Endothelial cell of umbilical vein (primary cell): Measurements from ENCODE around the gene POU6F2. TPM values are rescaled to one million over a fixed set of nuclear protein-coding genes. Genes with fewer than 3 reads are reported as not detected.

Experiments used
- BruUV-seq: library from RNA; stranded (reverse); fragments of 400-500 nt; replicated peaks from 2 replicates; lab custom pipeline; 2021; lab: Mats Ljungman, UMichigan
- CTCF ChIA-PET: fragments of 300-600, 350-600 bp; sonication (Branson Sonifier 250); formaldehyde crosslinking; loops from one replicate; lab custom pipeline; 2021; ENCODE audit warnings: antibody characterized with exemption, inconsistent platforms; lab: Charles Lee
- POLR2A ChIA-PET: fragments of 300-600, 350-600 bp; sonication (Branson Sonifier 250); formaldehyde crosslinking; loops from one replicate; lab custom pipeline; 2021; ENCODE audit warnings: antibody characterized with exemption, inconsistent platforms; lab: Charles Lee
- DNase-seq: peaks from one replicate; pipeline ENCODE4 v3.0.0-alpha.2; 2011; ENCODE audit warnings: low read depth, low spot score
- FAIRE-seq: peaks from 2 replicates; lab custom pipeline; 2011; peaks lifted over from hg19 to GRCh38; lab: Jason Lieb, UNC
- H2AFZ ChIP-seq: 2 replicates; pipeline ENCODE4 v1.6.0; 2012; ENCODE audit warnings: low read depth, low read length, control low read depth, inconsistent platforms
- H3K27ac ChIP-seq: 2 replicates; pipeline ENCODE4 v1.5.1; 2011; ENCODE audit warnings: low read depth, mild to moderate bottlenecking, control low read depth, low read length, moderate library complexity; ENCODE audit not compliant: insufficient read depth
- H3K27me3 ChIP-seq, 2 experiments: 2 replicates each; pipeline versions ENCODE4 v1.6.0 to v1.6.1; 2011; ENCODE audit warnings: low read length in 2 of 2, mixed read lengths in 1 of 2; ENCODE audit not compliant: control insufficient read depth in 2 of 2, insufficient read depth in 2 of 2
- H3K36me3 ChIP-seq, 2 experiments: 2 replicates in 1 of 2; 3 replicates in 1 of 2; pipeline ENCODE4 v1.5.1; 2011; ENCODE audit warnings: low read length in 2 of 2, mild to moderate bottlenecking in 1 of 2, moderate library complexity in 1 of 2; ENCODE audit not compliant: control insufficient read depth in 2 of 2, insufficient read depth in 2 of 2; ENCODE audit errors: extremely low read depth in 1 of 2
- H3K4me1 ChIP-seq: 3 replicates; pipeline ENCODE4 v1.5.1; 2011; ENCODE audit warnings: mild to moderate bottlenecking, low read length; ENCODE audit not compliant: control insufficient read depth, insufficient read depth; ENCODE audit errors: extremely low read depth
- H3K4me2 ChIP-seq: 2 replicates; pipeline ENCODE4 v1.6.1; 2011; ENCODE audit warnings: low read length, control low read depth, mixed read lengths; ENCODE audit not compliant: insufficient read depth
- H3K4me3 ChIP-seq, 3 experiments: fragments of 200-600 bp in 1 of 3; sonication (generic), shearing (Covaris generic) in 1 of 3; replicated peaks in 1 of 3; 2 replicates each; pipeline ENCODE4 v1.5.1; 2011 to 2016; ENCODE audit warnings: control low read depth in 3 of 3, low read length in 3 of 3, mild to moderate bottlenecking in 2 of 3, inconsistent platforms in 1 of 3, low read depth in 1 of 3, moderate library complexity in 1 of 3; ENCODE audit not compliant: insufficient read depth in 1 of 3
- H3K79me2 ChIP-seq: 2 replicates; pipeline ENCODE4 v1.6.0; 2012; ENCODE audit warnings: low read length, inconsistent platforms; ENCODE audit not compliant: control insufficient read depth, insufficient read depth
- H3K9ac ChIP-seq: replicated peaks from 2 replicates; pipeline ENCODE3; 2011; ENCODE audit warnings: low read length, control low read depth; ENCODE audit not compliant: insufficient read depth; ENCODE audit errors: extremely low read depth
- H3K9me1 ChIP-seq: replicated peaks from 3 replicates; pipeline ENCODE4 v1.6.0; 2011; ENCODE audit warnings: mild to moderate bottlenecking, low read length; ENCODE audit not compliant: control insufficient read depth, insufficient read depth; ENCODE audit errors: extremely low read depth
- H3K9me3 ChIP-seq: replicated peaks from 2 replicates; pipeline ENCODE4 v1.5.1; 2012; ENCODE audit warnings: low read length, inconsistent platforms; ENCODE audit not compliant: control insufficient read depth, insufficient read depth
- H4K20me1 ChIP-seq: replicated peaks from 2 replicates; pipeline ENCODE3; 2011; ENCODE audit warnings: mild to moderate bottlenecking, low read length; ENCODE audit not compliant: control insufficient read depth, insufficient read depth; ENCODE audit errors: extremely low read depth
- CTCF ChIP-seq, 2 donors: IDR thresholded peaks; 1 replicate in 1 of 2; 2 replicates in 1 of 2; pipeline ENCODE4 v1.5.1; 2011; ENCODE audit warnings: low read length in 2 of 2, mild to moderate bottlenecking in 2 of 2, moderate library complexity in 2 of 2, control low read depth in 1 of 2, inconsistent platforms in 1 of 2, low read depth in 1 of 2; ENCODE audit not compliant: insufficient read depth in 1 of 2; ENCODE audit errors: extremely low read depth in 1 of 2
- EZH2 ChIP-seq: IDR thresholded peaks from 2 replicates; pipeline ENCODE4 v1.6.1; 2012; ENCODE audit warnings: borderline replicate concordance, low read depth, mild to moderate bottlenecking, moderate library complexity, low read length, inconsistent platforms; ENCODE audit not compliant: severe bottlenecking
- FOS ChIP-seq: IDR thresholded peaks from 2 replicates; pipeline ENCODE4 v1.6.1; 2011; ENCODE audit warnings: mild to moderate bottlenecking, low read length, moderate library complexity, borderline replicate concordance; ENCODE audit not compliant: insufficient read depth
- GATA2 ChIP-seq: IDR thresholded peaks from 2 replicates; pipeline ENCODE4 v1.7.0; 2011; ENCODE audit warnings: low read depth, mild to moderate bottlenecking, moderate library complexity, mixed read lengths, low read length; ENCODE audit not compliant: insufficient read length, insufficient read depth
- JUN ChIP-seq: IDR thresholded peaks from 2 replicates; pipeline ENCODE4 v1.6.1; 2011; ENCODE audit warnings: borderline replicate concordance, low read depth; ENCODE audit not compliant: insufficient read length, insufficient read depth
- MYC ChIP-seq: IDR thresholded peaks from one replicate; pipeline ENCODE4 v1.6.1; 2011; ENCODE audit warnings: mild to moderate bottlenecking, low read depth, low read length
- POLR2A ChIP-seq: IDR thresholded peaks from 2 replicates; pipeline ENCODE4 v1.6.1; 2012; ENCODE audit warnings: low read depth, mild to moderate bottlenecking, control low read depth, low read length
- POLR2AphosphoS5 ChIP-seq: IDR thresholded peaks from 2 replicates; pipeline ENCODE4 v1.6.1; 2012; ENCODE audit warnings: low read depth, mild to moderate bottlenecking, control low read depth, low read length, moderate library complexity; ENCODE audit not compliant: insufficient read depth
- dilution Hi-C: fragments of 300-500 bp; cut with MboI; formaldehyde crosslinking; loops from one replicate; pipeline ENCODE4 v1.15.0; 2019; ENCODE audit warnings: low sequenced_read_pairs; ENCODE audit not compliant: extremely low pct_ligation_motif_present
- intact Hi-C: fragments of 100-400 bp; cut with micrococcal nuclease; formaldehyde crosslinking; loops from one replicate; pipeline ENCODE4 v1.10.0; 2022
- polyA plus RNA-seq, 4 experiments: library from polyadenylated mRNA; depleted of rRNA in 3 of 4; stranded (reverse) in 3 of 4; unstranded in 1 of 4; fragments of >200 nt; gene quantifications; 2 replicates each; pipeline versions ENCODE4 v1.2.1 to v1.2.3, GENCODE V29; 2011 to 2012; ENCODE audit warnings: missing spikeins in 1 of 4
- total RNA-seq: library from RNA; stranded (reverse); gene quantifications from 2 replicates; pipeline ENCODE4 v1.2.3, GENCODE V29; 2021
- TF ChIP-seq, protein P1 (sequence below): IDR thresholded peaks from 2 replicates; pipeline ENCODE4 v1.6.1; 2011; ENCODE audit not compliant: insufficient read depth, insufficient read length

POU6F2 gene
- total and polyA plus RNA-seq, 2 donors (not counting 3 experiments of a cell fraction or from before 2014, with no cell fraction given), result 0.29 TPM; not detected in 1

DNA sequence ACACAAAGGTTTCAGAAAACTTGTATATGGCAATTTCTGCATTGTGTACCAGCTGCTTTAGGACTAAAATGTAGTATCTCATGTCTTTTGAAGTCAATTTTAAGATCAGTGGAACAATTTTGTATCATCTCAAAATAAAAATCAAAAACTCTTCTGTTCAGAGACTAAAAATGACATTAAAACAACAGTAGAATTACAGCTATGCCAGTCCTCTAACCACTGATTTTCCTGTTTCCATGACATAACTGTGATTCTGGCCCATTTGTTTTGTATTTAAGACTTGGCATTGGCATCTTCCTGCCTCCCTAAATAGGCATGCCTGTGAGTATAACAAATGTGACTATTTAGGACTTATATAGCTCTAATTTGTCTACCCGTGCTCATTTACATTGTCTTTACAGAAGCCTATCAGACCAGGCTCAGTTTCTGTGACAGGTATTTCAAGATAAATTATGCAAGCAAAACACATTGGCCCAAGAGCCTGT lies 39.7 kb upstream of the POU6F2 start:
- Histone ChIP-seq H4K20me1 (no peaks in the 10 kb centered on the region), H3K4me3 (no peak overlapping the region), H3K9ac (no peak overlapping the region), H3K27me3 (peaks cover 0 to 3% of the 10 kb centered on the region in 2 experiments), H3K79me2 (no peaks in the 10 kb centered on the region), H3K9me3 (no peaks in the 10 kb centered on the region), H3K4me1 (no peaks in the 10 kb centered on the region), H3K36me3 (no peaks in the 10 kb centered on the region), H3K4me2 (no peak overlapping the region), H3K9me1 (no peaks in the 10 kb centered on the region), H3K27ac (no peak overlapping the region), H2AFZ (no peak overlapping the region)
- POLR2A ChIA-PET, result no interaction called here
- FAIRE-seq (peak; percentile 40), DNase-seq (no peak)
- TF ChIP-seq POLR2A (no peak), JUN (no peak), POLR2AphosphoS5 (no peak), EZH2 (no peak), FOS (no peak), MYC (no peak)
- TF ChIP-seq, protein P1, sequence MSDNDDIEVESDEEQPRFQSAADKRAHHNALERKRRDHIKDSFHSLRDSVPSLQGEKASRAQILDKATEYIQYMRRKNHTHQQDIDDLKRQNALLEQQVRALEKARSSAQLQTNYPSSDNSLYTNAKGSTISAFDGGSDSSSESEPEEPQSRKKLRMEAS, result no peak
- intact Hi-C loops (loop anchor here (10.0 kb wide), 1 partner anchor 397 kb away; no protein-coding TSS in a partner anchor), dilution Hi-C loops (no loop called here)
- CTCF ChIA-PET, result no interaction called here
- no TSS peak for BruUV-seq

DNA sequence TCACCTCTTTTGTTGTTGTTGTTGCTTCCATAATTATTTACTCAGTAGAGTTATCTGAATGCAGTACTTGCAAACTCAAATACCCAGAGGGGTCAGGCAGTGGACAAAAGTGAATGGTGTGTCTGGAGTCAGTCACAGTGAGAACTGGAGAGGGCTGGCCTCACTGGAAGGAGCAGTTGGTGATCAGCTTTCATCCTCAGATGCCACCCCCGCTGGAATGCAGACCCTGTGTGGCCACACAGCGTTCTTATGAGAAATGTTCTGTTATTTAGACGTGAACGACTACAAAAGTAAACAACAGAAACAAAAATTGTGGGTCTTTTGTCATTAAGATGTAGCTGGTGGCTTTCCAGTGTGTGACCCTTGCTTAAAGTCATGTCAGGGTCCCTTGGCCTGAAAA lies 39.1 kb upstream of the POU6F2 start:
- intact Hi-C loops, result loop anchor here (10.0 kb wide), 1 partner anchor 396 kb away; no protein-coding TSS in a partner anchor
- Histone ChIP-seq H3K27ac (no peak overlapping the region), H3K4me2 (no peak overlapping the region), H3K9me3 (no peaks in the 10 kb centered on the region), H3K9me1 (no peaks in the 10 kb centered on the region), H3K27me3 (peaks cover 0 to 3% of the 10 kb centered on the region in 2 experiments), H2AFZ (no peak overlapping the region), H3K4me3 (no peak overlapping the region), H3K4me1 (no peaks in the 10 kb centered on the region), H3K36me3 (no peaks in the 10 kb centered on the region), H3K9ac (no peak overlapping the region), H3K79me2 (no peaks in the 10 kb centered on the region), H4K20me1 (no peaks in the 10 kb centered on the region)
- ChIA-PET POLR2A (no interaction called here), CTCF (no interaction called here)
- DNase-seq (no peak), FAIRE-seq (no peak)
- BruUV-seq, result no TSS peak
- dilution Hi-C loops, result no loop called here
- no peak for TF ChIP-seq FOS
- no peak for TF ChIP-seq CTCF (IDR thresholded peaks at IDR 0.05; ENCODE audit: extremely low read depth in 1 of 2, insufficient read depth in 1 of 2, low read depth in 1 of 2, low read length in 2 of 2)
- TF ChIP-seq, protein P1, result no peak
- TF ChIP-seq MYC, result no peak
- no peak for TF ChIP-seq POLR2A
- TF ChIP-seq GATA2, result no peak
- no peak for TF ChIP-seq JUN
- no peak for TF ChIP-seq POLR2AphosphoS5
- TF ChIP-seq EZH2, result no peak
